SK-N-MC (cell line): Measurements from ENCODE around the gene TAOK2.

Experiments used
- EZH2 ChIP-seq: fragments of 200-600 bp; sonication (generic); IDR thresholded peaks from one replicate; pipeline ENCODE4 v1.6.1; 2017; ENCODE audit warnings: antibody characterized with exemption
- FOXP2 ChIP-seq: optimal IDR thresholded peaks from 2 replicates; pipeline ENCODE3; 2011; ENCODE audit warnings: mild to moderate bottlenecking, moderate library complexity; ENCODE audit not compliant: insufficient read depth; ENCODE audit errors: extremely low read length, control extremely low read depth
- POLR2AphosphoS5 ChIP-seq: IDR thresholded peaks from 2 replicates; pipeline ENCODE4 v1.6.1; 2012; ENCODE audit warnings: mild to moderate bottlenecking, low read depth, low read length, borderline replicate concordance

GRCh38 chr16:30028438-30029076 lies 54.9 kb downstream of the TAOK2 start:
- no peak for TF ChIP-seq POLR2AphosphoS5
- no peak for TF ChIP-seq FOXP2
- no peak for TF ChIP-seq EZH2
